GM21786 (cell line): ENCODE measurements around the gene SEC31A.
"Not testable (repeated sequence)": the region's sequence is repeated elsewhere in the genome, so short reads cannot be mapped to it uniquely, and the experiment has no call there.

Experiments
- ATAC-seq: cut with Tn5 transposase; IDR thresholded peaks from one replicate; pipeline ENCODE4 v1.9.1; 2021; ENCODE audit not compliant: unreplicated experiment

Gene SEC31A, protein sequence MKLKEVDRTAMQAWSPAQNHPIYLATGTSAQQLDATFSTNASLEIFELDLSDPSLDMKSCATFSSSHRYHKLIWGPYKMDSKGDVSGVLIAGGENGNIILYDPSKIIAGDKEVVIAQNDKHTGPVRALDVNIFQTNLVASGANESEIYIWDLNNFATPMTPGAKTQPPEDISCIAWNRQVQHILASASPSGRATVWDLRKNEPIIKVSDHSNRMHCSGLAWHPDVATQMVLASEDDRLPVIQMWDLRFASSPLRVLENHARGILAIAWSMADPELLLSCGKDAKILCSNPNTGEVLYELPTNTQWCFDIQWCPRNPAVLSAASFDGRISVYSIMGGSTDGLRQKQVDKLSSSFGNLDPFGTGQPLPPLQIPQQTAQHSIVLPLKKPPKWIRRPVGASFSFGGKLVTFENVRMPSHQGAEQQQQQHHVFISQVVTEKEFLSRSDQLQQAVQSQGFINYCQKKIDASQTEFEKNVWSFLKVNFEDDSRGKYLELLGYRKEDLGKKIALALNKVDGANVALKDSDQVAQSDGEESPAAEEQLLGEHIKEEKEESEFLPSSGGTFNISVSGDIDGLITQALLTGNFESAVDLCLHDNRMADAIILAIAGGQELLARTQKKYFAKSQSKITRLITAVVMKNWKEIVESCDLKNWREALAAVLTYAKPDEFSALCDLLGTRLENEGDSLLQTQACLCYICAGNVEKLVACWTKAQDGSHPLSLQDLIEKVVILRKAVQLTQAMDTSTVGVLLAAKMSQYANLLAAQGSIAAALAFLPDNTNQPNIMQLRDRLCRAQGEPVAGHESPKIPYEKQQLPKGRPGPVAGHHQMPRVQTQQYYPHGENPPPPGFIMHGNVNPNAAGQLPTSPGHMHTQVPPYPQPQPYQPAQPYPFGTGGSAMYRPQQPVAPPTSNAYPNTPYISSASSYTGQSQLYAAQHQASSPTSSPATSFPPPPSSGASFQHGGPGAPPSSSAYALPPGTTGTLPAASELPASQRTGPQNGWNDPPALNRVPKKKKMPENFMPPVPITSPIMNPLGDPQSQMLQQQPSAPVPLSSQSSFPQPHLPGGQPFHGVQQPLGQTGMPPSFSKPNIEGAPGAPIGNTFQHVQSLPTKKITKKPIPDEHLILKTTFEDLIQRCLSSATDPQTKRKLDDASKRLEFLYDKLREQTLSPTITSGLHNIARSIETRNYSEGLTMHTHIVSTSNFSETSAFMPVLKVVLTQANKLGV

DNA sequence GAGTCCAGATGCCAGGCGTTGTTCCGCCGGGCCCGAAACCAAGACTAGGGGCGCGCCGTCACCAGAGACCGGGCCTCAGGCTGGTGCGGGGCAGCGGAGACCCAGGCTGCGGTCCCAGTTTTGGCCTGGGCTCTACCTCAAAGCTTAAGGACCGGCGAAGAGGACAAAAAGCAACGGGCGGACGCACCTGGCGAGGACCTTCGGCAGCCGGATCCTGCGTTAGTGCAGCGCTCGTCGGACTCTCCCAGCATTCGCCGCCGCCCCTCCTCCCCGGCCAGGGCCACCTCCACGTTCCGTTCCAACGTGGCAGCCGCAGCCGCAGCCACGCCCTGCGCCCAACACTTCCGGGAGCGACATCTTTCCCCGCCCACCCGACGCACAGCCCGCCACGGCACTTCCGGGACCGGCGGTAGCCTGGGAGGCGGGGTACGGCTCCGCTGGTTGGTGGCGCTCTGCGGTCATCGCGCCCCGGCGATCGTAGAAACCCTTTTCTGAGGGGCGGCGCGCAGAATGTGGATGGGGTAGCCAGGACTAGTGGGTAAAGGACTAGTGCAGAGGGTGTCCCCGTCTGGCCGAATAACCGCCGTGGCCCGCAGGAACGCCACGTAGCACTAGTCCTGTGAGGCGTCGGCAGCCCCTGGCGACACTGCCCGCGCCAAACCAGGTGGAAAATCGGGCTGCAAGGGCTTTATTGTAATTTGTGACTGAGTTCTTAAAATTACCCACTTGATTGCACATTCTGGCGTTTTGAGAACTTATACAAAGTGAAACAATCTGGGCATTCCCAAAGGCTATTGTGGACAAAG lies at the start of gene SEC31A:
TSS of gene SEC31A (minus strand) at position 253 of the 806 bp plus-strand sequence. CDS start 9,217 bp downstream, outside the sequence.
- peak; percentile 87 for ATAC-seq

GRCh38 chr4:82939414-82939813 lies 48.5 kb upstream of the SEC31A start:
- no peak for ATAC-seq

- ATAC-seq: no peak
Observed at GRCh38 chr4:82934441-82934840, 43.5 kb upstream of the SEC31A start.

- ATAC-seq: no peak
Observed at GRCh38 chr4:82930848-82931755, 40.1 kb upstream of the SEC31A start.

DNA sequence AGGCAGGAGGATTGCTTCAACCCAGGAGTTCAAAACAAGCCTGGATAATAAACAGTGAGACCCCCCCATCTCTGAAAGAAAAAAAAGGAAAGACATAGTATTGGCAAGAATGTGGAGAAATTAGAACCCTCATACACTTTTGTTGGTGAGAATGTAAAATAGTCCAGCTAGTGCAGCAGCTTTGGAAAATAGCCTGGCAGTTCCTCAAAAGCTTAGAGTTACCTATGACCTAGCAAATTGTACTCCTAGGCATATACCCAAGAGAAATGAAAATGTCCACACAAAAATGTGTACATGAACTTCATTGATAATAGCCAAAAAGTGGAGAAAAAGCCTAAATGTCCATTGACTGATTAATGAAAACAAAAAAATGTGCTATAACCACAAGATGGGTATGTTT lies 30.8 kb upstream of the SEC31A start:
- ATAC-seq: no peak

GRCh38 chr4:82919386-82919785 lies 28.4 kb upstream of the SEC31A start:
- no peak for ATAC-seq

DNA sequence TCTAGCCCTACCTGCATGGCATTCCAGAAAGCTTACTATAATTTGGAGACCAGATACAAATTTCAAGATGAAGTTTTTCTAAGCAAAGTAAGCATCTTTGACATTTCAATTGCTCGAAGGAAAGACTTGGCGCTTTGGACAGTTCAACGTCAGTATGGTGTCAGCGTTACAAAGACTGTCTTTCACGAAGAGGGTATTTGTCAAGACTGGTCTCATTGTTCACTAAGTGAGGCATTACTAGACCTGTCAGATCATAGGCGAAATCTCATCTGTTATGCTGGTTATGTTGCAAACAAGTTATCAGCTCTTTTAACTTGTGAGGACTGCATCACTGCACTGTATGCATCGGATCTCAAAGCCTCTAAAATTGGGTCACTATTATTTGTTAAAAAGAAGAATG lies 27.1 kb upstream of the SEC31A start:
- no peak for ATAC-seq

- not testable (repeated sequence) for ATAC-seq
Observed at GRCh38 chr4:82913968-82914367, 23.0 kb upstream of the SEC31A start.

DNA sequence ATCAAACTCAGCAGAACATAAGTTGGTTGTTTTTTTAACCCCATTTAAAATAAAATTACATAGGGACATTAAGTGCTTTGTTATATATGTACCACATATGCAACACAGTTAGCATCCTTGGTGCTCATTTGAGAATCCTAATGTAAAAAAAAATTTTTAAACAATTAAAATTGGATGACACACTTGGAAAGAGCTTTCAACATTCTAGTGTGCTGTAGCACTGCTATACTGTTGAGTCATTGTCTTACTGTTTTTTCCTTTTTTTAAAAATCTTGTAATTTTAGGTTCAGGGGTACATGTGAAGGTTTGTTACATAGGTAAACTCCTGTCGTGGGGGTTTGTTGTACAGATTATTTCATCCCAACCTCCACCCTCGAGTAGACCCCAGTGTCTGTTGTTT lies 22.4 kb upstream of the SEC31A start:
- no peak for ATAC-seq

GRCh38 chr4:82909326-82909725 lies 18.4 kb upstream of the SEC31A start:
- ATAC-seq: no peak

DNA sequence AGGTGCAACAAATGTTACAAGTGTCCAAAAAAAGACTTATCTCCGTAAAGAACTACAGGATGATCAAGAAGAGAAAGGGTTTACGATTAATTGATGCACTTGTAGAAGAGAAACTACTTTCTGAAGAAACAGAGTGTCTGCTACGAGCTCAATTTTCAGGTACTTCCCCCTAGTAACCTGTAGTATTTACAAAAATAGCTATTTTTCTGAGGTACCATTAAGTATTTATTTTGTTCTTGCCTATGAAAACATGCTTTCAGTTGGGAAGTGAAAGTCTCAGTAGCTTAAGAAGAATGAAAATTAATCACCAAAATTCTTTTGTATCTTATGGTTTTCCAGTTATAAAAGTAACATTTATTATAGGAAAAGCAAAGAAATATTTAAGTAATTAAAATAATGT lies 15.5 kb upstream of the SEC31A start:
- peak; percentile 47 for ATAC-seq

DNA sequence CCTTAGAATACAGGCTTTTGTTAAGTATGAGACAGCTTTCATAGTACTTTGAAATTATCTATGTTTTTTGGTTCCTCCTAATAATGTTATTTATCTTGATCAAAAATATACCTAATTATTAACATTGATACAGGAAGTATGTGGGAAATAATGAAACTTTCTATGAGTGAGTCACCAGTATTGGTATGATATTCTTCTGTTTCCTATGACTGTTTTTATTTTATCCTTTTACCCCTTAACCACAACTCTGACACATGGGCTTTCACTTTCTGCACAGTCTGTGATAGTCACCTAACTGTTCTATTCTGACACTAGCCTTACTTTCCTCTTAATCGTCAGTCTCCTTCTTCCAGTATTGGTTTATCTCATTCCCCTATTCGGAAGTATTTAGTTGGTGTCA lies 14.3 kb upstream of the SEC31A start:
- peak; percentile 53 for ATAC-seq

DNA sequence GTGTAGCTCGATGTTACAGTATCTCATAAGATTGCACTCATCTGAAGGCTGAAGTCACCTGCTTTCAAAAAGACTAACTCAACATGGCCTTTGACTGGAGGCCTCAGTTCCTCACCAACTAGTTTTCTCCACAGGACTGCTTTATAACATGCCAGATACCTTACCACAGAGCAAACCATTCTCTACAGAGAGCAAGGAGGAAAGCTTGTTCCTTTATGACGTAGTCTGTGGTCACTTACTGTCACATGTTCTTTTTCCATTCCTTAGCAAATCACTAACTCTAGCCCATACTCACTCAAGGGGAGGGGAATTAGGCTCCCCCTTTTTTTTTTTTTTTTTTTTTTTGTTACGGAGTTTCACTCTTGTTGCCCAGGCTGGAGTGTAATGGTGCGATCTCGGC lies 12.8 kb upstream of the SEC31A start:
- ATAC-seq: no peak

DNA sequence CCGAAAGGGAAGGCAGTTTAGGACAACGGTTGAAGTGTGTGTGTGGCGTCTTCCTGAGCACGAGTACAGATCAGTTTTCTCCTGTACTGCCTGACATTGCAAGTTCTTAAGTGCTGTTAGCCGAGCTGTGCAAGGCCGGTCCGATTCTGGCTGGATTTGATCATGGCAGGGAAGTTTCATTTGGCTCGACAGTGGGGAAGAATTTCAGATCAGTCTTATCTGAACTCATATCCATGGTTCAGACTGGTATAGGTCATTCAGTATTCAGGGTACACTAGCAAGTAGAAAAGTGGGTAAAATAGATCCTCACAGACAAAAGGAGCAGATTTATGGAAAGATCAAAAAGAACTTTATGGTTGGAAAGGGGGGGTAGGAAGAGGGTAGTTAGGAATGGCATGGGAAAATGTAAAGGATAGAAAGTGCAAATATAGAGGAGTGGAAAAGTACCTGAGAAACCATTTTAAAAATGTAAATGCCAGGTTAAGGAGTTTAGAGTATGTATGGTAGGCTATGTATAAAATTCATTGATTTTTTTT lies 10.3 kb upstream of the SEC31A start:
- no peak for ATAC-seq

- ATAC-seq: peak; percentile 86
Observed at GRCh38 chr4:82900411-82901182, 9.6 kb upstream of the SEC31A start, which contains the start of gene THAP9. TSS of gene THAP9 (plus strand) at chr4:82900735. CDS start at chr4:82900803, 68 bp downstream.

DNA sequence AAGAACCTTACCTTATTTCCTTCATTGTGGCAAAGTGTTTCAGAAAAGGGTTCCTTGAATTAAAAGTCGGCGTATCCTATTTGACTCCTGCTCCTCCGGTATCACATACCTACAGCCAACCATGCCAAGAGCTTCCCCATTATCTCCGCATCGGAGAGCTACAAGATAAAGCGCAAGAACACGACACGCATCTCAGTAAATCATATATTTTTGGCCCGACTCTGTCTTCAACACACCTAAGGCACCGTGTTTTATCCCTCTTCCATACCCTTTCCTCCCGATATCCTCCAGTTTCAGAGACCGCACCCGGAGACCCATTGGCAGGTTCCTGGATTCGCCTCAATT lies 9.1 kb upstream of the SEC31A start:
- peak; percentile 0 for ATAC-seq

GRCh38 chr4:82899374-82900065 lies 8.6 kb upstream of the SEC31A start:
- no peak for ATAC-seq
